ENCODE data around the gene RAD51AP2.

The RAD51AP2 gene

GRCh38 chr2:17470855-17471641 is 47.2 kb downstream of the RAD51AP2 start:
- DNase-seq (ENCODE audit: low read depth in 3 of 3) = peak in 1 of 3 donors; percentile 0

- DNase-seq (ENCODE audit: low read depth in 3 of 3) = no peak
These were observed 57.2 kb downstream of the RAD51AP2 start for GRCh38 chr2:17461087-17461475.

Measured in stimulated activated CD4-positive, alpha-beta T cell treated with anti-CD3 and anti-CD28 coated beads, TNF-alpha, amount 100 ng/mL, for 48 hours (primary cell).